ENCODE results near the gene KRT6B.
"Not testable (repeated sequence)": the region's sequence is repeated elsewhere in the genome, so short reads cannot be mapped to it uniquely, and the experiment has no call there.

KRT6B gene

GRCh38 chr12:52411815-52412214 is 40.1 kb downstream of the KRT6B start:
- no peak for DNase-seq (ENCODE audit: low read depth)

GRCh38 chr12:52410589-52411248 is 41.2 kb downstream of the KRT6B start:
- not testable (repeated sequence) for DNase-seq (ENCODE audit: low read depth)

- no peak for DNase-seq (ENCODE audit: low read depth)
These were observed 44.0 kb downstream of the KRT6B start for GRCh38 chr12:52407918-52408317.

- no peak for DNase-seq (ENCODE audit: low read depth)
These were observed 46.0 kb downstream of the KRT6B start, which contains the start of gene KRT82 for GRCh38 chr12:52405922-52406385. Gene KRT82 (minus strand): TSS chr12:52406335. CDS start chr12:52406277, 58 bp downstream.

- DNase-seq (ENCODE audit: low read depth), result no peak
These were observed 47.0 kb downstream of the KRT6B start for GRCh38 chr12:52404951-52405350.

- no peak for DNase-seq (ENCODE audit: low read depth)
These were observed 48.4 kb downstream of the KRT6B start for GRCh38 chr12:52403561-52403960.

- DNase-seq (ENCODE audit: low read depth), result no peak
These were observed 48.9 kb downstream of the KRT6B start for GRCh38 chr12:52402873-52403540.

- no peak for DNase-seq (ENCODE audit: low read depth)
These were observed 49.6 kb downstream of the KRT6B start for GRCh38 chr12:52402377-52402776.

GRCh38 chr12:52401926-52402325 is 50.0 kb downstream of the KRT6B start:
- no peak for DNase-seq (ENCODE audit: low read depth)

GRCh38 chr12:52401526-52401925 is 50.4 kb downstream of the KRT6B start:
- DNase-seq (ENCODE audit: low read depth), result no peak

- DNase-seq (ENCODE audit: low read depth), result no peak
These were observed 51.0 kb downstream of the KRT6B start for GRCh38 chr12:52400906-52401305.

- no peak for DNase-seq (ENCODE audit: low read depth)
These were observed 52.2 kb downstream of the KRT6B start for GRCh38 chr12:52399756-52400155.

- no peak for DNase-seq (ENCODE audit: low read depth)
These were observed 53.8 kb downstream of the KRT6B start for GRCh38 chr12:52398176-52398575.

GRCh38 chr12:52396656-52397055 is 55.3 kb downstream of the KRT6B start:
- DNase-seq (ENCODE audit: low read depth), result no peak

Data from T-helper 22 cell (primary cell).